ENCODE data around the gene ZC3H12C. TPM values are rescaled to one million over a fixed set of nuclear protein-coding genes. Genes with fewer than 3 reads are reported as not detected.
"Not testable (repeated sequence)": the region's sequence is repeated elsewhere in the genome, so short reads cannot be mapped to it uniquely, and the experiment has no call there.

ZC3H12C gene
- total RNA-seq, 4 donors from 2014 or later: 5.7 to 17.3 (median 11.4) TPM

GRCh38 chr11:110065189-110065588, 28.0 kb upstream of the ZC3H12C start:
- TF ChIP-seq CTCF (IDR thresholded peaks at IDR 0.05): no peak
- H3K27ac ChIP-seq: no peak overlapping the region
- DNase-seq: no peak
- H3K9me3 ChIP-seq: no peaks in the 10 kb centered on the region
- H3K36me3 ChIP-seq: no peaks in the 10 kb centered on the region
- H3K27me3 ChIP-seq: no peaks in the 10 kb centered on the region
- no peak overlapping the region for H3K4me3 ChIP-seq
- peaks cover 0 to 8% (median 0%) of the 10 kb centered on the region in 4 donors for H3K4me1 ChIP-seq

GRCh38 chr11:110068001-110068400, 25.2 kb upstream of the ZC3H12C start:
- H3K9me3 ChIP-seq, H3K27me3 ChIP-seq, H3K27ac ChIP-seq, H3K4me3 ChIP-seq, H3K4me1 ChIP-seq, H3K36me3 ChIP-seq, DNase-seq: not testable (repeated sequence)

- Histone ChIP-seq H3K9me3 (no peaks in the 10 kb centered on the region), H3K36me3 (no peaks in the 10 kb centered on the region), H3K27ac (peak overlapping the region in 2 of 4 donors; percentile 25 to 40), H3K27me3 (no peaks in the 10 kb centered on the region), H3K4me3 (no peak overlapping the region), H3K4me1 (peaks cover 0 to 8% (median 0%) of the 10 kb centered on the region in 4 donors)
- TF ChIP-seq CTCF (IDR thresholded peaks at IDR 0.05): no peak
- no peak for TF ChIP-seq POLR2A (IDR thresholded peaks at IDR 0.05)
- DNase-seq: peak in 1 of 3 donors; percentile 55
Measured at GRCh38 chr11:110069158-110069737, 23.9 kb upstream of the ZC3H12C start.

GRCh38 chr11:110070176-110070575, 23.0 kb upstream of the ZC3H12C start:
- H3K27me3 ChIP-seq: no peaks in the 10 kb centered on the region
- no peak overlapping the region for H3K4me3 ChIP-seq
- no peaks in the 10 kb centered on the region for H3K36me3 ChIP-seq
- TF ChIP-seq CTCF (IDR thresholded peaks at IDR 0.05) (no peak), POLR2A (IDR thresholded peaks at IDR 0.05) (no peak)
- no peak for DNase-seq
- H3K27ac ChIP-seq: no peak overlapping the region
- no peaks in the 10 kb centered on the region for H3K9me3 ChIP-seq
- H3K4me1 ChIP-seq: peaks cover 0 to 11% (median 0%) of the 10 kb centered on the region in 4 donors

- TF ChIP-seq CTCF (IDR thresholded peaks at IDR 0.05) (no peak), POLR2A (IDR thresholded peaks at IDR 0.05) (no peak)
Measured at GRCh38 chr11:110071197-110071596, 22.0 kb upstream of the ZC3H12C start.

GRCh38 chr11:110072930-110073329, 20.3 kb upstream of the ZC3H12C start:
- Histone ChIP-seq H3K27ac (no peak overlapping the region), H3K27me3 (no peaks in the 10 kb centered on the region), H3K36me3 (no peaks in the 10 kb centered on the region), H3K4me1 (peaks cover 0 to 27% (median 1%) of the 10 kb centered on the region in 4 donors), H3K4me3 (no peak overlapping the region), H3K9me3 (no peaks in the 10 kb centered on the region)
- no peak for TF ChIP-seq CTCF (IDR thresholded peaks at IDR 0.05)
- no peak for TF ChIP-seq POLR2A (IDR thresholded peaks at IDR 0.05)
- DNase-seq: no peak

More at GRCh38 chr11:110071197-110071596, 22.0 kb upstream of the ZC3H12C start:
- no peaks in the 10 kb centered on the region for H3K36me3 ChIP-seq
- no peaks in the 10 kb centered on the region for H3K9me3 ChIP-seq
- no peaks in the 10 kb centered on the region for H3K27me3 ChIP-seq
- no peak overlapping the region for H3K4me3 ChIP-seq
- H3K27ac ChIP-seq: no peak overlapping the region
- DNase-seq: no peak
- H3K4me1 ChIP-seq: peaks cover 0 to 21% (median 1%) of the 10 kb centered on the region in 4 donors

Measured in Peyer's patch (tissue), 4 donors.